D721Med (cell line): ENCODE data around the gene ALPI.

Experiments used
- DNase-seq: peaks from one replicate; pipeline ENCODE4 v3.0.0; 2011; ENCODE audit warnings: low spot score; ENCODE audit not compliant: insufficient read length
- FAIRE-seq: peaks from 2 replicates; lab custom pipeline; 2011; peaks lifted over from hg19 to GRCh38; lab: Jason Lieb, UNC
- CTCF ChIP-seq: IDR thresholded peaks from 2 replicates; pipeline ENCODE4 v1.5.1; 2012; ENCODE audit warnings: mild to moderate bottlenecking, control low read depth; ENCODE audit not compliant: insufficient read depth; ENCODE audit errors: missing control alignments

The ALPI gene

DNA sequence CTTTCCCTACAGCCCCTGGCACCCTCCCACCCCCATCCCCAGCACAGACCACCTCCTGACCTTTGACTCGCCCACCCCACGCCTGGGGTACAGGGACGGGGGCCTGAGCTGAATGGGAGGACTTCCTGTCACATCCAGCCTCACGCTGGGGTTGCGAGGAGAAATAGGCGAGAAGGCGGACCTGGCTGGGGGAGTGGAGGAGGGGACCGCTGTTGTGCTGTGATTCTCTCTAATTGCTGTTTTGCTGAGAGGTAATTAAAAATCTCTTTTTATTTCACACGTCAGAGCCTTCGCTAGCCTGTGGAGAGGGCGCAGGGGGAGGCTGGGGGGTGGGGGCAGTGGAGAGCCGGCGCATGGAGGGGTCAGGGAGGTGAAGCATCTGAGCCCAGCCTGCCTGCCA lies 41.4 kb downstream of the ALPI start:
- no peak for TF ChIP-seq CTCF
- DNase-seq (no peak), FAIRE-seq (no peak)

DNA sequence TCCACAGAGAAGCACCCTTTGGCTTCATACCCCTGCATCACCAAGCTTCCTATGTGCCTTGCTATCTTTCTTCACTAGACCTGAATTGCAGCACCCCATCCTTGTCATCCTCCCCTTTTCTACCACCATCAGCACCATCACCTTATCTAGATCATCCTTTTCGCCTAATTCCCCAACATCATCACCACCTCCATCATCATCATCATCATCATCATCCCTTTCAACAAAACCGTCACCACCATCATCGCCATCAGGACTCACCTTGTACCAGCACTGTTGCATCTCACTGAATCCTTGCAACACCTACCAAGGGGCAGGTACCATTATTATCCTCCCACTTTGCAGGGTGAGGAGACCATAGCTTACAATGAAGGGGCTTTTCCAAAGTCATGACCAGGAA lies 42.5 kb downstream of the ALPI start:
- TF ChIP-seq CTCF, result no peak
- no peak for FAIRE-seq
- no peak for DNase-seq

GRCh38 chr2:232501331-232501771 lies 45.4 kb downstream of the ALPI start:
- no peak for DNase-seq
- no peak for TF ChIP-seq CTCF
- FAIRE-seq, result no peak

DNA sequence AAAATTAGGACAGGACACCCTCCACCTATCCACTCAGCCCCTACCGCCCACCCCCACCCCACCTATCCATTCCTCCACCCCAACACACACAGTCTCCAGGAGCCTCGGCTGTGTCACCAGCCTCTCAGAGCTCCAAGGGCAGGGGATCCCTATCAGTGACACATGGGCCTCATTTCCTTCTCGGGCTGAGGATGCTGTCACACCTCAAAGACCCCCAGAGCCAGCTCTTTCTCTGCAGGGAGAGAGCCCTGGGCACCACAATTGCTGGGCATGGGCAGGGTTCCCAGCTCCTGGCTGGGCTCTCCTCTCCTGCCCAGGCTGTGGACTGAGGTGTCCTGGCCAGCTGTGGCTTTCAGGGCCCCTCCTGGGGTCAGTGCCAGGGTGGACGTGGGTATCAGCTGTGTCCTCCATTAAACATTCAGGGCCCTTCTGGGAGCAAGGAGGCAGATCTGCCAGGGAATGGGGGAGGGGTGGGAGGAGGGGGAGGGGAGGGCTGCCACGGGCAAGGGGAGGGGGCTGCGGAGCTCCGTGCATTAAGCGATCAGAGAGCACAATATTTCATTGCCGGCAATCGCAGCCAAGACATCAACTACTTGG lies 45.9 kb downstream of the ALPI start:
- no peak for TF ChIP-seq CTCF
- no peak for DNase-seq
- FAIRE-seq, result no peak

DNA sequence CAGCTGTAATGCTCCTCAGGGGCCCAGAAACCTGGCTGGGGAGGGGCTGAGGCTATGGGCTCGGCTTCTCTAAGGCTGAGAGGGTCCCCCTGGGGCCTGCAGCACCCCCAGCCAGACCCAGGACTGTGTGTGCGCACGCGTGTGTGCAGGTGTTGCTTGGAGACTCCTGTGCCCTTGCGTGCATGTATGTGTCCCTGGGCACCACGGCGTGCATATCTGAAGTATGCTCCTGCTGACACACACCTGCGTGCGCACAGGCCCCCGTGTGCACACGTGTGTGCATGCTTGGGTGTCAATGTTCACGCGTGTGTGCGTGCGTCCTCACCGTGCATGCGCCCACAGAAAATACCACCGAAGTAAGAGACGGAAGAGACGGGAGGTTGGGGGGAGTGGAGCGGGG lies 46.6 kb downstream of the ALPI start:
- DNase-seq (no peak), FAIRE-seq (no peak)
- TF ChIP-seq CTCF, result no peak

DNA sequence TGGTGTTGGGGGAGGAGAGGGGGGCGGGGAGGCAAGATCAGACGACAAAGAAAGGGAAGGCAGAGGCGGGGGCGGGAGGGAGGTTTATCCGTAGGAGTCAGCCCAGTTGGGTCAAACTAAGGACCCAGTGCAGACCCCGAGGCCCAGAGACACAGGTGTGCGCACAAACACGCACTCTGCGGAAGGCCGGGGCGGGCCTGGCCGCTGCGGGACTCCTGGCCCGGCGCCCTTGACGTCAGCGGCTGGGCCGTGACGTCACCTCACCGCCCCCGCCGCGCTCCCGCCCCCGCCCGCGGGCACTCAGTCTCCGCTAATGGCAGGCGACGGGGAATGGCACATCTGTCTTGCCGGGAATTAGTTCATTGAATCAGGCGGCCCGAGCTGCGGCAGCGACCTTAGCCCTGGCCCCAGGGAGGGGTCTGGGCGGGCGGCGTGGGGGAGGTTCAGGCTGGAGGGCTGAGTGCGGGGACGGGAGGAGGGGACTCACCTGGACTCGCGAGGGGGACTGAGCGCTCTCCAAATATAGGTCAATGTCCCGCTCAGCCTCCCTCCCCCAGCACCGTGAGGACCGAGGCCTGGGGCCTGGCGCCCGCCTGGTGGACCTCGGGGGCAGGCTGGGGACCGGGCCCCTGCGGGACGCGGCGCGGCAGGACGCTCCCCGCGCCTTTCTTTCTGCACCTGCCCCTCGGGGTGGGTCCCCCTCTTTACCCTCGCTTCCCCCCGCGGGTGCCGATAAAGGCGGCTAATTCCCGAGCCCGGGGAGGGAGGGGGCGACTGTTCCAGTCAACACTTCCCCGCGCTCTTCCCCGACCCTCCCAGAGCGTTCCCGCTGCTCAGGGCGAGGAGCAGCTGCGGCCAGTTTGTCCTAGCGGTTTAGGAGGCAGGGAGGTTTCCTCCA lies 47.2 kb downstream of the ALPI start:
- TF ChIP-seq CTCF, result no peak
- FAIRE-seq, result no peak
- DNase-seq, result no peak
